ENCODE data around the gene ARHGAP22.

Gene ARHGAP22

GRCh38 chr10:48477616-48478015 is 127.3 kb downstream of the ARHGAP22 start:
- DNase-seq (ENCODE audit: low read depth) = no peak

GRCh38 chr10:48477141-48477540 is 127.7 kb downstream of the ARHGAP22 start:
- DNase-seq (ENCODE audit: low read depth) = no peak

DNA sequence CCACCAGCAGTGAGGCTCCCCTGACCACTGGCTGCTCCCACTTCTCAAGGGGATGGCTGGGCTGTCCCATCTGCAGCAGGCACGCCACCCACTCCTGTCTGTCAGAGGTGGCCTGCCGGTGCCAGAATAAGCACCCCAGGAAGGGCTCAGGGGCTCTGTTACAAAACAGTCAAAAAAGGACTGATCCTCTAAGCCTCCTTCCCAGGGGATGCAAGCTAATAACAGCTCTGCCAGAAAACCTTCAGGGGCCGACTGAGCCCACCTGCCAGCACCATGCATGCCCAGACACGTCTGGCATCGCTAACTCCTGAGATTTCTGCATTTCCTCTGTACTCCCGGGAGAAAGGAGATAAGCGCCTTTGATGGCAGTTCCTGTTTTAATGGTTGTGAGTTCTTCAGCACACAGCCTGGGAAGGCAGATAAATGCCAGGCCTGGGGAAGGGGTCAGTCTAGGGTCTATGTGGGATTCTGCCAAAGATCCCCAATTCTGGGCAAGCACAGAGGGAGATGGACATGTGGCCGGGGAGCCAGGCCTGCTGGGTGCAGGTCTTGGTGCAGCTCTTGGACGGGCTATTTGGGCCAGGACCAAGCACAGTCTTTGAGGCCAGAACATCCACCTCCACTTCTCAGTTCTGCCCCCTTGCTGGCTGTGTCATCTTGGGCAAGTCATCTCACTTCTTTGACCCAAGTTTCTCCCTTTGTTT is 128.4 kb downstream of the ARHGAP22 start:
- DNase-seq (ENCODE audit: low read depth) = no peak

DNA sequence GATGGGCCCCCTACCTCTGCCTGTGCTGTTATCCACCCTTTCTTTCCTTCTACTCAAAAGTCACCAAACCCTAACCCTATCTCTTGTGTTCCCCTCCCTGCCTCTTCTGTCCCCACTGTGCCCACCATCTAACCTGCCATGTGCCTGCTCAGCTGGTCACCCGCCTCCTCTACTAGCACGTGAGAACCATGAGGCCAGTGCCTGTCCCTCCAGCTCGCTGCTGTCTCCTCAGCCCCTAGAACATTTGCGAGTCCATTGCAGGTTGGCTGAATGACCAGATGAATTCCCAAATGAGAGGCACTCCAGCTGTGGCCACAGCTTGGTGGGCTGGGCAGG is 129.0 kb downstream of the ARHGAP22 start:
- DNase-seq (ENCODE audit: low read depth) = no peak

DNA sequence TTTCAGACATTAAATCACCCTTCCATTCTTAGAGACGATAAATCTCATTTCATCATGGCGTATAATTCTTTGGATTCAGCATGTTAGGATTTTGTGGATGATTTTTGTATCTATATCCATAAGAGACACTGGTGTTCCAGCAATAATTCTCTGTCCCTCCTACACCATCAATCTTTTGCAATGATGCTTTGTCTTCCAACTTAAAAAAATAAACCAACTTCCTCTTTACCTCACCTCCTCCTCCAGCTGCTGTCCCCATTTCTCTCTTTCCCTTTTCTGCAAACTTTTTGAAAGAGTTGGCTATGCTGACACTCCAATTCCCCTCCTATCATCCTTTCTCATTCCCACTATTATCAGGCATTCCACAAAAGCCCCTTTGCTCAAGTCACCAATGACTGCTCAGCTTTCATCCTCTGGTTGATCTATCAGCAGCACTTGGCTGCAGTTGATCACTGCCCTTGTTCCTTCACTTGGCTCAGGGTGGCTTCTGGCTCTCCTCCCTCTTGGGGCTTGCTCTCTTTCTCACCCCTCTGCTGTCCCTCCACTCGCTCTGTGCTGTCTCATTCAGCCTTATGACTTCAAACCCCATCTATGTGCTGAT is 130.0 kb downstream of the ARHGAP22 start:
- no peak for DNase-seq (ENCODE audit: low read depth)

- DNase-seq (ENCODE audit: low read depth) = no peak
Observed at GRCh38 chr10:48473704-48474103, 131.2 kb downstream of the ARHGAP22 start.

- DNase-seq (ENCODE audit: low read depth) = no peak
Observed at GRCh38 chr10:48472501-48473069, 132.3 kb downstream of the ARHGAP22 start.

DNA sequence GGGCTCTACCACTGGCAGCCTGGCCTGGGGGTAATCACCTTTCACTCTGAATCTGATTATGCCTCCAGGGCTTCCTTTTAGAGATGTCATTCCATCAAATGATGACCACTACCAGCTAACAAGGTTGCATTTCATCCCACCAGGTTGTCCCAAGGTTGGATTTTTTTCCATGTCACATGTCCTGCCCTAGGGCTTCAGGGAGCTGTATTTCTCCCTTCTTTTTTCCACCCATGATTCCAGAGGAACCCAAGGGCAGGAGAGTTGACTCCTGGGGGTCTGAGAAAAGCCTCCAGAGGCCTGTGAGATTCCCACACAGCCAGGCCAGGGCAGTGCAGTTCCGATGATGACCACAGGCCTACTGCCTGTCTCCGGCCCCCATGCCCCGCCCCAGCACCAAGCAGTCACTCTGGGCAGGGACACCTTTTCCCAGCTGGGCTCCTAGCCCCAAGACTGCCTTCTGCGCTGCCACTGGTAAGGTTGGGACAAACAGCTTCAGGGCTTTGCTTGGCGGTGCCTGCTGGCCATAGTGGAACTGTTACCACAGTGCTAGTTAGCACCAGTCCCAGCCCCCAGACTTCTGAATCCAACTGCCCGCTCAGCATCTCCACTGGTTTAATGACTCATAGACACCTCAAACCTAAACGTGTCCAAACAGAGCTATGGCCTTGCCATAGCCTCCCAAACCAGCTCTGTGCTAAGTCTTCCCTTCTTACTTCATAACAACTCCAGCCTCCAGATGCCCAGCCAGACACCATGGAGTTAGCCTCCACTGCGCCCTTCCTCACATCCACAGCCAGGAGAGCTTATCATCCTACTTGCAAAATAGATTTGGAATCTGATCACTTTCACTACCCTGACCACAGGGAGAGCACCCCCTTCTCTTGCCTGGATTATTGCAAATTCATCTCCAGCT is 133.7 kb downstream of the ARHGAP22 start:
- peak; percentile 1 for DNase-seq (ENCODE audit: low read depth)

DNA sequence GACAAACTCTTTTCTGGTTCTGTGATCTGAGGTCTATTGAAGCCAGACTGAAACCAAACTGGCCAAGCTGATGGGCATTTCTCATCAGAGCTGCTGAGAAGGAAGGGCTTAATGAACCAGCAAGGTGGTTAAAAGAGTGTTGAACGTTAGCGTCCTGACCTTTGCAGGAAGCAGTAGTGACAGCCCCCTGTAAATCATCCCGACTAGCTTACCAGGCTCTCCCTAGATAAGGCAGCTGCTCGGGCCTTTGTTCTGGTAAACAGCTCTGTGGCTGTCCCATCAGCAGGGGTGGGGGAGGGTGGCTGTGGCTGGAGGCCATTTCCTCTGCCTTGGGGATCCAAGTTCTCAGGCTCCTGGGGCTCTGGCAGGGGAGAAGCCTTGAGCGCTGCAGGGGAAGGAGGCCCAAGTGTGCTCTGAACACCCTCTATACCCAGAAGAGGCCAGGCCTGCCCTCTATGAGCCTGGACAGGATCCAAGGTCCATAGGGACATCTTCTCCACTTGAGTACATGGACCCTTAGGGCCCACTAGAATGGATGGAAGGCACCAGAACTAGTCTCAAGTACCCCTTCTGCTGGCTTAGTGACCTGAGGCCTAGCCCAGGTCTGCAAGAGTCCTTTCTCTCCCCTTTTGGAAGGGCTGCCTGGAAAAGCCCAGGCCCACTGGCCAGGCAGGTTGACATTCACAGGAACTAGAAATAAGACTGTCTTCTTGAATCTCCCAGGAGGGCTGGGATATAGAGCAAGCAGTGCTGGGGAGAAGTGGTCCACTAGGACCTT is 134.6 kb downstream of the ARHGAP22 start:
- DNase-seq (ENCODE audit: low read depth) = no peak

- DNase-seq (ENCODE audit: low read depth) = no peak
Observed at GRCh38 chr10:48469516-48470020, 135.3 kb downstream of the ARHGAP22 start.

DNA sequence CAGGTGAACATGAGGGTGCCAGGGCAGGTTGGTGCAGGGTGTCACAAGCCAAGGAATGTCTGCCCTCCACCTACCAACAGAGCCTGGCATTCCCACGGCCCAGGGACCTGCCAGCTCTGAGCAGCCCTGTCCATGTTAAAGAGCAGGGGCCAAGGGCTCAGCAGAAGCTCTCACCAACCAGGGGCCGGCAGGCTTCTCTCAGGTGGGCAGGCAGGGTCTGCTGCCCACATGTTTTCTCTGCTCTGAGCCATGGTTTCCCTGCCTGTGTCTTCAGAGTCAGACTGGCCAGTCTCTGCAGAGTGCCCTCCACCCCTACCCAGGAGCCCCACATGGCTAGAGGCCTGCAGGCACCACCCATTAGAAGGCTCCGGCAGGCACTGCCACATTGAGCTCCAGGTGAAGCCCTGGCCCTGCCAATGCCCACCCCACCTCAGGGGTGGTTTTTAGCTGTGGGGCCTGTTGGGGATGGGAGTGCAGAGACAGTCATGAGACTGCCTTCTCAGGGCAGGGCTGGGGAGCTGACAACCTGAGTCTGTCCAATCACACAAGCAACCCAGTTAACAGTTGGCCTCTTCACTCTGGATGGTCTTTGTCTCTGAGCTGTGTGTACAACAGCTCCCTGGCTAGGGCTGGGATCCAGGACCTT is 135.9 kb downstream of the ARHGAP22 start:
- no peak for DNase-seq (ENCODE audit: low read depth)

DNA sequence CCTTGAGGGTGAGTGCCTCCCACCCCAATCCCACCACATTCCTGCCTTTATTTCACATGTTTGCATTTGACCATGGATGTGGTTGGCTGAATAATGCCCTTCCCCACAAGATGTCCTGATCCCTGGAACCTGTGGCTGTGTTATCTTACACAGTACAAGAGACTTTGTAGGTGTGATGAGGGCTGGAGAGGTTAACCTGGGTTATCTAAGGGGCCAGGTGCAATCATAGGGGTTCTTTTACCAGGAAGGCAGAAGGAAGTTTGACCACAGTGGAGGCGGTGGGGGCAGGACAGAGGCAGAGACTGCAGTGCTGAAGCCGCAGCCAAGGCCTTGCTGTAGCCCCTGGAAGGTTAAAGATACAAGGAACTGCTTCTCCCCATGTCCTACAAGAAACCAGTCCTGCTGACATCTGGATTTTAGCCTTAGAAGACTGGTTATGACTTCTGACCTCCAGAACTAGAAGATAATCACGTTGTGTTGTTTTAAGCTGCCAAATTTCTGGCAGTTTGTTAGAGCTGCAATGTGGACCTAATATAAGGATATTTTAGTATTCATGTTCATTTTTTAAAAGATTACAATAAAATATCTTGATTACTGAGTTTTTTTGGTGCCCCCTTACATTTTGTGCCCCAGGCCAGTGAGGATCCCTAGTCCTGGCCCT is 136.6 kb downstream of the ARHGAP22 start:
- DNase-seq (ENCODE audit: low read depth) = no peak

GRCh38 chr10:48467669-48468068 is 137.2 kb downstream of the ARHGAP22 start:
- DNase-seq (ENCODE audit: low read depth) = no peak

- DNase-seq (ENCODE audit: low read depth) = no peak
Observed at GRCh38 chr10:48466611-48467240, 138.1 kb downstream of the ARHGAP22 start.

DNA sequence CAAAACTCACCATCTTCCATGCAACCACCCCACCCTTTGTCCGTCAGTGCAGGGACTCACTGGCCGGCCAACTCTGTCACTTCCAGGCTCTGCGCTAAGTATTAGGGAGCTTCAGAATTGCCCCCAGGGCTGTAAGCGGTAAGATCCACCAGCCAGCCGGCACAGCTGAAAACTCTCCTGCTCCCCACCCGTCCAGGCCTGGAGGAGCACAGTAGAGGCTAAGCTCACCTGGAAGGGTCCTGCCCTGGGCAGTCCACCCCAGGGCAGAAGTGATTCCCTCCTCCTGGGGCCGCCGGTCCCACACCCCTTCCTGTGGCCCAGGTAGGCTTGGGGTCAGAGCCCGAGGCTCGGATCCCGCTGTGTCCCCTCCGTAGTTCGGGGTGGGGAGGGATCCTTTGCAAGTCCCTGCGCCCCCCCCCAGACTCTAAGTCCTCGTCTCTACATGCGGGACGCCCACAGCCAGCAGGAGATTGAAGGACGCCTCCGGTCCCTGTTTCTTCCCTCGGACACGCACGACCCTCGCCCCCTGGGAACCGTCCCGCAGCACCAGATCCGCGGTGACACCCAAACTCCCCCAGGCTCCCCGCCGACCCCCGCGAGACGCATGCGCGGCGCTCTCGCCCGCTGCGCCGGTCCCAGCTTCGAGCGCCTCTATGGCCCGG is 138.9 kb downstream of the ARHGAP22 start:
- no peak for DNase-seq (ENCODE audit: low read depth)

DNA sequence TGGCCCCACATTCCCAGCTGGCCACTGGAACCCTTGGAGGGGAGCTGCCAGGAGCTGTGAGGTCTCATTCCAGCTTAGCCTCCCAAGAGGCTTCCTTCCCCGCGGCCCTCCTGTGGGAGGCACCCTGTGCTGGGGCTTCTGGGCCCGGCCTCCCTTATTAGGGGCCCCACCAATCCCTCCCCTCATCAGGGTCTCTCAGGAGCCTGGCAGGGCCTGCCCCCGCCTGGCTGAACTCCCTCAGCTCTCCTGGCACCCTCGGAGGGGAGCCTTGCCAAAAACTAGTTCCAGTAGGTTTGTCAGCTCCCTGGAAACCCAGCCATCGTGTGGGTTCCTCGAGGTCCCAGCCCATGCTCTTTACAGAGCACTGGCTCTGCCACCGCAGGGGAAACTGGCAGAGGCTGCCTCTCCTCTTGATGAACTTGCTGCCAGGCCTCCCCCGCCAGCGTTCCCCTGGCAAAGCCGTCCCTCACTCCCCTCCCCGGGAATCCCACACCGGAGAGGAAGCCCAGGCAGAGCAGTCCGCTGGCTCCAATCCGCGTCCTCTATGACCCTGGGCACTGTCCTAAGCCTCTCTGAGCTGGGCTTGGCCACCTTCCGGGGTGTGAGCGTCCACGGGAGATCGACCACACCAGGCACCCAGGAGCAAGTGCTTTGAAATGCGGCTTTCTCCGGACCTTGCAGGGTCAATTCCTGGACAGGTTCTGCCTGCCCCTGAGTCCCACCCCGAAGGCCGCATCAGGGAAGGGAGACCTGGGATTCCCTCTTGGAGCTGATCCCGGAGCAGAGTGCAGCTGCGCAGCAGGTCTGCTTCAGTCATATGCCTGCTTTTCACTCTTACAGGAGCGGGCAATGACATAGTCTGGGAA is 139.8 kb downstream of the ARHGAP22 start:
- DNase-seq (ENCODE audit: low read depth) = no peak

GRCh38 chr10:48464121-48464870 is 140.6 kb downstream of the ARHGAP22 start:
- no peak for DNase-seq (ENCODE audit: low read depth)

Measured in GM04504 (cell line).